Measurements from ENCODE around the gene CACNA1C. TPM values are rescaled to one million over a fixed set of nuclear protein-coding genes. Genes with fewer than 3 reads are reported as not detected.

The CACNA1C gene
- total RNA-seq, 2 donors from 2014 or later, result 70.0 to 127 TPM

DNA sequence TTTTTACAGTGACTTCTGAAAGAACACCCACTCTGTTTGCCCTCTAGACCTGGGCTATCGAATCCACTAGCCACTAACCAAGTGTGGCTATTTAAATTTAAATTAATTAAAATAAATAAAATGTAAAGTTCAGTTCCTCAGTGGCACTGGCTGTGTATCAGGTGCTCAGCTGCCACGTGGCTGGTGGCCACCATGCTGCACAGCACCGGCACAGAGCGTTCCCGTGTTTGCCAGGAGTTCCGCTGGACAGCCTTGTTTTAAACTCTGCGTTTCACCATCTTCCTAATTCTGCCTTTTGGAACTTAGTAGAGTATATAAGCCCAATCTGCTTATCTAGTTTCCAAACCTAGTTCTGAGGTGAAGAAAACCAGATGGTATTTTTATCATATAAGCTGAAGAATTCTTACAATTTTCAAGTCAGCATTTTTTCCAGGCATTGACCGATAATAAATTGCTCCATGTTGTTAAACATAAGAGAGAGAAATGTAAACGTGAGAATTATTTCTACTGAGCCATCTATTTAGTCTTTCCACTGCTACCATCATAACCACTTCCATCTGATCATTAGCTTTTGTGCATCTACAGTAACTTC lies 339.0 kb downstream of the CACNA1C start:
- H3K27me3 ChIP-seq (replicated peaks; ENCODE audit: insufficient read depth), result no peaks in the 10 kb centered on the region
- TF ChIP-seq, protein P1, sequence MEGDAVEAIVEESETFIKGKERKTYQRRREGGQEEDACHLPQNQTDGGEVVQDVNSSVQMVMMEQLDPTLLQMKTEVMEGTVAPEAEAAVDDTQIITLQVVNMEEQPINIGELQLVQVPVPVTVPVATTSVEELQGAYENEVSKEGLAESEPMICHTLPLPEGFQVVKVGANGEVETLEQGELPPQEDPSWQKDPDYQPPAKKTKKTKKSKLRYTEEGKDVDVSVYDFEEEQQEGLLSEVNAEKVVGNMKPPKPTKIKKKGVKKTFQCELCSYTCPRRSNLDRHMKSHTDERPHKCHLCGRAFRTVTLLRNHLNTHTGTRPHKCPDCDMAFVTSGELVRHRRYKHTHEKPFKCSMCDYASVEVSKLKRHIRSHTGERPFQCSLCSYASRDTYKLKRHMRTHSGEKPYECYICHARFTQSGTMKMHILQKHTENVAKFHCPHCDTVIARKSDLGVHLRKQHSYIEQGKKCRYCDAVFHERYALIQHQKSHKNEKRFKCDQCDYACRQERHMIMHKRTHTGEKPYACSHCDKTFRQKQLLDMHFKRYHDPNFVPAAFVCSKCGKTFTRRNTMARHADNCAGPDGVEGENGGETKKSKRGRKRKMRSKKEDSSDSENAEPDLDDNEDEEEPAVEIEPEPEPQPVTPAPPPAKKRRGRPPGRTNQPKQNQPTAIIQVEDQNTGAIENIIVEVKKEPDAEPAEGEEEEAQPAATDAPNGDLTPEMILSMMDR (IDR thresholded peaks at IDR 0.05), result no peak
- no peak overlapping the region for H3K4me3 ChIP-seq
- H3K36me3 ChIP-seq, result no peaks in the 10 kb centered on the region
- no peak overlapping the region for H3K27ac ChIP-seq
- ATAC-seq (ENCODE audit: insufficient number of reproducible peaks, low FRiP score, low read depth) (no peak), DNase-seq (ENCODE audit: low spot score) (no peak)
- H3K4me1 ChIP-seq (ENCODE audit: control insufficient read depth in 1 of 2, low read depth in 2 of 2), result peaks cover 9 to 62% of the 10 kb centered on the region in 2 donors
- no peaks in the 10 kb centered on the region for H3K9me3 ChIP-seq

DNA sequence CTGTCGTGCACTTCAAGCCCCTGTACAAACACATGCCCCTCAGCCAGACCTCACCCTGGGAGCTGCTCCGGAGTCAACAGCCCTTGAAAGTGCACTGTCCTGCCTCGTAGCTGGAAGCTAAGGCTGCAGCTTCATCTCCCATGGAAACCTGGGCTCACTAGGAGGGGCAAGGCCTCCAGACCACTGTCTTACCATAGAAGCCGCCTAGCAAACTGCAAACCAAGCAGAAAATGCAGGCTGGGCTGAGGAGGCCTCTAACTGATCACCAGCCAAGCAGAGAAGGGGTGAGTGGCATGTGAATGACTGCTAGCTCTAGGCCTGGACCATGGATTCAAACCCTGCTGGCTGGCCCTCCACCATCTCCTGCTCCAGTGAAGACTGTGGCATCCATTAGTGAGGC lies 340.2 kb downstream of the CACNA1C start:
- TF ChIP-seq, protein P1 (IDR thresholded peaks at IDR 0.05), result no peak
- Histone ChIP-seq H3K27me3 (replicated peaks; ENCODE audit: insufficient read depth) (no peaks in the 10 kb centered on the region), H3K4me1 (ENCODE audit: control insufficient read depth in 1 of 2, low read depth in 2 of 2) (peaks cover 15 to 62% of the 10 kb centered on the region in 2 donors), H3K4me3 (no peak overlapping the region), H3K9me3 (no peaks in the 10 kb centered on the region), H3K27ac (no peak overlapping the region), H3K36me3 (no peaks in the 10 kb centered on the region)
- DNase-seq (ENCODE audit: low spot score), result no peak
- ATAC-seq (ENCODE audit: insufficient number of reproducible peaks, low FRiP score, low read depth), result no peak

DNA sequence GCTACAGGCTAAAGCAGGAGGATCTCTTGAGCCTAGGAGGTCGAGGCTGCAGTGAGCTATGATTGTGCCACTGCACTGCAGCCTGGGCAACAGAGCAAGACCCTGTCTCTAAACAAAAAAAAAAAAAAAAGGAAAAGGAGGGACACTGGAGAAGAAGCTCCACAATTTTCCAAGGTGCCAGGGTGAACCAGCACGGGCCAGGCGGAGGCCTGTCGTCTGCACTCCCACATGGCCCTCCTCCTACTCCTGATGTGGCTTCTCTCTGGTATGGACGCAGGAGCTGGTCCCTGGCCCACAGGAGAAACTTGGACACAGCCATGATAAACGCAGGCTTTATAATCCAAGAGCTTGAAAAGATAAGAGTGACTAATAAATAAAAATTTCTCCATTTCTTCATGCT lies 341.2 kb downstream of the CACNA1C start:
- no peak for ATAC-seq (ENCODE audit: insufficient number of reproducible peaks, low FRiP score, low read depth)
- no peaks in the 10 kb centered on the region for H3K36me3 ChIP-seq
- peaks cover 15 to 62% of the 10 kb centered on the region in 2 donors for H3K4me1 ChIP-seq (ENCODE audit: control insufficient read depth in 1 of 2, low read depth in 2 of 2)
- H3K4me3 ChIP-seq, result no peak overlapping the region
- H3K27me3 ChIP-seq (replicated peaks; ENCODE audit: insufficient read depth), result no peaks in the 10 kb centered on the region
- no peaks in the 10 kb centered on the region for H3K9me3 ChIP-seq
- H3K27ac ChIP-seq, result no peak overlapping the region
- TF ChIP-seq, protein P1 (IDR thresholded peaks at IDR 0.05), result no peak
- DNase-seq (ENCODE audit: low spot score), result no peak

DNA sequence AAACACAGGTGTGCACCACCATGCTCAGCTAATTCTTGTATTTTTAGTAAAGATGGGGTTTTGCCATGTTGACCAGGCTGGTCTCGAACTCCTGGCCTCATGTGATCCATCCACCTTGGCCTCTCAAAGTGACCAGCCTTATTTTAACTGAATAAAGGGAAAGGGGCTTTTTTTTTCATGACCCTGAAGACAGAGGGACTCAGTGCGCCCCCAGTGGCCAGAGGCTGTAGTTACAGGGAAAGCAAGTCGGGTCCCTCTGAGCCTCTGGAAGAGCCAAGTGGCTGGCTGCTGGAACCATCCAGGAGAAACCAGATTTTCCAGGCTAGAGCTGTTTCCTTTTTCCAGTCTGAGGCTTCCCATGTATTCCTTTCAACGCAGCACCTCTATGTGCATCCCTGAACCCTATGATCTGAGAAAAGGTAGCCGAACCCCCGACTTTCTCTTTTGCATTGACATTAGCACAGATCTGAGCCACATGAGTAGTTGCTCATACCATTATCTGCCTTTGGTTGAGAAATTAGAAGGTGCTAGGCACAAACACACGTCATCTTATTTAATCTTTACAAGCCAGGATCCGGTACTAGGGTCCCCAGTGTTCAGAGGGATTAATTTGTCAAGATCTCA lies 342.7 kb downstream of the CACNA1C start:
- H3K27ac ChIP-seq, result peak overlapping the region; percentile 19 to 56
- DNase-seq (ENCODE audit: low spot score) (no peak), ATAC-seq (ENCODE audit: insufficient number of reproducible peaks, low FRiP score, low read depth) (no peak)

DNA sequence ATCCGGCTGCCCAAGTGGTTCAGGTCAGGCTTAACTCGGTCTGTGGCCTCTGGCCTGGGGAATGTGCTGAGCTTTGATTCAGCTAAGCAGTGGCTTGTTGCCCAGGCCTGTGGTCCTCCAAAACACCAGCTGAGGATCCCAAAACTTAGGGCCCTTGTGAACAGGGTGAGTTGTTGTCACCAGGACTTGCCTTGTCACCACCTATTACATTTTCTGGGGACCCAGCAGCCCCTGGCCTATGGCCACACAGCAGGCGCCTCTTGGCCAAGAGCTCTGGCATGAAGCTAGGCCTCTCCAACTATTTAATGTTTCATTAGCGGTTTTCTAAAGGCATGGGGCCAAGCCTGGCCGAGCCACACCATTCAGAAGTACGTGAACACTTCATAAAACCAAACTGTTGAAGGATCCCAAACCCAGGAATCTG lies 343.7 kb downstream of the CACNA1C start:
- Histone ChIP-seq H3K9me3 (no peaks in the 10 kb centered on the region), H3K27ac (peak overlapping the region; percentile 19 to 56), H3K27me3 (replicated peaks; ENCODE audit: insufficient read depth) (no peaks in the 10 kb centered on the region), H3K36me3 (no peaks in the 10 kb centered on the region), H3K4me1 (ENCODE audit: control insufficient read depth in 1 of 2, low read depth in 2 of 2) (peaks cover 12 to 50% of the 10 kb centered on the region in 2 donors), H3K4me3 (no peak overlapping the region)
- DNase-seq (ENCODE audit: low spot score) (no peak), ATAC-seq (ENCODE audit: insufficient number of reproducible peaks, low FRiP score, low read depth) (no peak)
- TF ChIP-seq, protein P1 (IDR thresholded peaks at IDR 0.05), result no peak

More for the DNA sequence above, 342.7 kb downstream of the CACNA1C start:
- Histone ChIP-seq H3K4me1 (ENCODE audit: control insufficient read depth in 1 of 2, low read depth in 2 of 2) (peaks cover 12 to 50% of the 10 kb centered on the region in 2 donors), H3K36me3 (no peaks in the 10 kb centered on the region), H3K9me3 (no peaks in the 10 kb centered on the region), H3K27me3 (replicated peaks; ENCODE audit: insufficient read depth) (no peaks in the 10 kb centered on the region), H3K4me3 (no peak overlapping the region)
- TF ChIP-seq, protein P1 (IDR thresholded peaks at IDR 0.05), result peak; percentile 76

Data from thoracic aorta (tissue), 2 donors.